GM06990 (cell line): ENCODE measurements around the gene PPM1D.

Experiments
- DNase-seq: peaks from one replicate; pipeline ENCODE4 v3.0.0-alpha.2; 2011; ENCODE audit not compliant: insufficient read length; ENCODE audit errors: extremely low read depth
- H3K27me3 ChIP-seq: replicated peaks from 2 replicates; pipeline ENCODE4 v1.6.0; 2011; ENCODE audit warnings: low read length; ENCODE audit not compliant: control insufficient read depth, insufficient read depth
- H3K36me3 ChIP-seq: 2 replicates; pipeline ENCODE4 v1.5.1; 2011; ENCODE audit warnings: low read length; ENCODE audit not compliant: control insufficient read depth, insufficient read depth
- H3K4me3 ChIP-seq: replicated peaks from 2 replicates; pipeline ENCODE4 v1.5.1; 2011; ENCODE audit warnings: low read depth, mild to moderate bottlenecking, control low read depth, low read length
- TF ChIP-seq, protein P1 (sequence below): IDR thresholded peaks from 2 replicates; pipeline ENCODE4 v1.5.1; 2011; ENCODE audit warnings: low read length, control low read depth, mild to moderate bottlenecking, inconsistent platforms; ENCODE audit not compliant: insufficient read depth, poor library complexity, severe bottlenecking

Gene PPM1D

DNA sequence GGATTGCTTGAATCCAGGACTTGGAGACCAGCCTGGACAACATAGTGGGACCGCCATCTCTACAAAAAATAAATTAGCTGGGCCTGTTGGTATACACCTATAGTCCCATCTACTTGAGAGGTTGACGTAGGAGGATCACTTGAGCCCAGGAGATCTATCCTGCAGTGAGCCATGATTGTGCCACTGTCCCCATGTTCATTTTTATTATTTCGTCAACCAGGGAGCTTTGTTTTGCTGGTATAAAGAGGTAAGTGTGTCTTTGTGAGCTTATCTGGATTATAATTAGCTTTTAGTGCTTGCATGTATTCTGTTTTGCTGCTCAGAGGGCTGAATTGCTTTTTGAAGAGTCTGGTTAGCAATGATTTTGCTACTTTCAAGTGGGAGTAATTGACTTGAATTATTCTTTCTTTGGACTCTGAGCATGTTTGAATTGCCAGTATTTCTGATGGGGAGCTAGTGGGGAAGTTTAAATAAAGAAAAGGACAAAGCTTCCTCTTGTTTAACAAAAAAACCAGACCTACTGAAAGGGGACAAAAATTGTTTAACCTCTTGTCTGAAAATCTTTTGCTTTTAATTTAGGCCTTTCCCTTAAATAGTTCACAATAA, 46.0 kb downstream of the PPM1D start:
- Histone ChIP-seq H3K4me3 (no peak overlapping the region), H3K27me3 (no peaks in the 10 kb centered on the region), H3K36me3 (peaks cover 3% of the 10 kb centered on the region)
- TF ChIP-seq, protein P1, sequence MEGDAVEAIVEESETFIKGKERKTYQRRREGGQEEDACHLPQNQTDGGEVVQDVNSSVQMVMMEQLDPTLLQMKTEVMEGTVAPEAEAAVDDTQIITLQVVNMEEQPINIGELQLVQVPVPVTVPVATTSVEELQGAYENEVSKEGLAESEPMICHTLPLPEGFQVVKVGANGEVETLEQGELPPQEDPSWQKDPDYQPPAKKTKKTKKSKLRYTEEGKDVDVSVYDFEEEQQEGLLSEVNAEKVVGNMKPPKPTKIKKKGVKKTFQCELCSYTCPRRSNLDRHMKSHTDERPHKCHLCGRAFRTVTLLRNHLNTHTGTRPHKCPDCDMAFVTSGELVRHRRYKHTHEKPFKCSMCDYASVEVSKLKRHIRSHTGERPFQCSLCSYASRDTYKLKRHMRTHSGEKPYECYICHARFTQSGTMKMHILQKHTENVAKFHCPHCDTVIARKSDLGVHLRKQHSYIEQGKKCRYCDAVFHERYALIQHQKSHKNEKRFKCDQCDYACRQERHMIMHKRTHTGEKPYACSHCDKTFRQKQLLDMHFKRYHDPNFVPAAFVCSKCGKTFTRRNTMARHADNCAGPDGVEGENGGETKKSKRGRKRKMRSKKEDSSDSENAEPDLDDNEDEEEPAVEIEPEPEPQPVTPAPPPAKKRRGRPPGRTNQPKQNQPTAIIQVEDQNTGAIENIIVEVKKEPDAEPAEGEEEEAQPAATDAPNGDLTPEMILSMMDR, result no peak
- DNase-seq, result no peak

DNA sequence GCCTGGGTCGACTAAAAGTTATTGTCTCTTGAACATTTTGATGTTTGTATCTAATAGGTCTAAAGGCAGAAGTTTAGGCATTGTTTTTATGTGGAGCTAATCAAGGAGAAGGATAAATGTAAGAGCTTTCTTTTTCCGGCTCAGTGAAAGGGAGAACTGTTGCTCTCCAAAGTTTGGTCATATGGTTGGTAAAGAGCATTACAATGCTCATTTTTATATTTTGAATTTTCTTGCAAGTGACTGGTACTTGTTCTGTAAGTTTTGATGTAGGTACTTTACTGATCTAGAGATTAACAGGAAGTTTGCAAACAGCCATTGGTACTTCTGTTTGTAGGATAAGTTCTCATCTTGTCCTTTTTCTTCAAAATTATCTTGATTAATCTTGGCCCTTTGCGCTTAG, 46.7 kb downstream of the PPM1D start:
- Histone ChIP-seq H3K4me3 (no peak overlapping the region), H3K27me3 (no peaks in the 10 kb centered on the region), H3K36me3 (peaks cover 3% of the 10 kb centered on the region)
- TF ChIP-seq, protein P1, result no peak
- DNase-seq, result no peak

DNA sequence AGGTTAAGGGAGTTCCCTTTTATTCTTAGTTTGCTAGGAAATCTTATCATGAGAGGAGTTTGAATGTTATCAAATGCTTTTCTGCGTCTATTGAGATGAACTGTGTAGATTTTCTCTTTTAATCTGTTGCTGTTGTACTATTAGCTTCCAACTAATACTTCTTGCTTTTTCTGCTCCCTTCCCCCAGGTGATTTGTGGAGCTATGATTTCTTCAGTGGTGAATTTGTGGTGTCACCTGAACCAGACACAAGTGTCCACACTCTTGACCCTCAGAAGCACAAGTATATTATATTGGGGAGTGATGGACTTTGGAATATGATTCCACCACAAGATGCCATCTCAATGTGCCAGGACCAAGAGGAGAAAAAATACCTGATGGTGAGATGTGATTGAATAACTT, 47.7 kb downstream of the PPM1D start:
- DNase-seq, result no peak
- Histone ChIP-seq H3K4me3 (no peak overlapping the region), H3K27me3 (no peaks in the 10 kb centered on the region), H3K36me3 (peaks cover 3% of the 10 kb centered on the region)
- TF ChIP-seq, protein P1, result no peak

GRCh38 chr17:60652454-60653247, 52.7 kb downstream of the PPM1D start:
- peak; percentile 25 for DNase-seq
- Histone ChIP-seq H3K4me3 (no peak overlapping the region), H3K27me3 (no peaks in the 10 kb centered on the region), H3K36me3 (peaks cover 6% of the 10 kb centered on the region)
- TF ChIP-seq, protein P1, result no peak

GRCh38 chr17:60653569-60653968, 53.6 kb downstream of the PPM1D start:
- no peak for DNase-seq

More at GRCh38 chr17:60653569-60653968, 53.6 kb downstream of the PPM1D start:
- no peak overlapping the region for H3K4me3 ChIP-seq
- TF ChIP-seq, protein P1, result no peak
- H3K36me3 ChIP-seq, result peaks cover 6% of the 10 kb centered on the region
- no peaks in the 10 kb centered on the region for H3K27me3 ChIP-seq
